Sigmoid colon (tissue), 7 donors: ENCODE results near the gene RSAD2. TPM values are rescaled to one million over a fixed set of nuclear protein-coding genes. Genes with fewer than 3 reads are reported as not detected.

Experiments used
- DNase-seq: peaks from one replicate; pipeline ENCODE4 v3.0.0-alpha.2; 2019
- H3K27ac ChIP-seq, 4 donors: fragments of 200-600 bp; sonication (generic); one replicate each; pipeline ENCODE4 v1.5.1; 2016 to 2019; ENCODE audit warnings: mild to moderate bottlenecking in 1 of 4
- H3K27me3 ChIP-seq, 3 donors: fragments of 200-600 bp; sonication (generic); one replicate each; pipeline ENCODE4 v1.5.1; 2019; ENCODE audit warnings: mild to moderate bottlenecking in 1 of 3
- H3K36me3 ChIP-seq, 4 donors: fragments of 200-600 bp; sonication (generic); one replicate each; pipeline ENCODE4 v1.5.1; 2016 to 2019
- H3K4me1 ChIP-seq, 4 donors: fragments of 200-600 bp; sonication (generic); one replicate each; pipeline ENCODE4 v1.5.1; 2017 to 2019
- H3K4me3 ChIP-seq, 4 donors: fragments of 200-600 bp; sonication (generic); one replicate each; pipeline ENCODE4 v1.5.1; 2017 to 2019; ENCODE audit warnings: mild to moderate bottlenecking in 2 of 4, moderate library complexity in 1 of 4
- H3K9me3 ChIP-seq, 4 donors: fragments of 200-600 bp in 3 of 4; sonication (generic) in 3 of 4; one replicate each; pipeline versions ENCODE4 v1.5.1 to v1.6.1; 2013 to 2019
- CTCF ChIP-seq, 4 experiments: fragments of 450-650 bp in 3 of 4; fragments of 200-600 bp in 1 of 4; IDR thresholded peaks; one replicate each; pipeline ENCODE4 v1.5.1; 2016 to 2019; ENCODE audit warnings: antibody characterized with exemption in 4 of 4, mild to moderate bottlenecking in 3 of 4, moderate library complexity in 2 of 4
- EP300 ChIP-seq, 4 donors: sonication (generic); formaldehyde crosslinking; IDR thresholded peaks; one replicate each; pipeline ENCODE4 v1.6.1; 2017; ENCODE audit warnings: antibody characterized with exemption in 4 of 4
- POLR2A ChIP-seq, 2 donors: fragments of 450-650 bp; IDR thresholded peaks; one replicate each; pipeline ENCODE4 v1.6.1; 2016; ENCODE audit warnings: antibody characterized with exemption in 2 of 2, mild to moderate bottlenecking in 2 of 2, moderate library complexity in 2 of 2
- POLR2AphosphoS5 ChIP-seq, 4 donors: sonication (generic); formaldehyde crosslinking; IDR thresholded peaks; one replicate each; pipeline ENCODE4 v1.6.1; 2017; ENCODE audit warnings: antibody characterized with exemption in 4 of 4
- WGBS, 2 donors: extraction: QIAGEN DNeasy Blood & Tissue Kit; methylation state at CpG; one replicate each; pipeline ENCODE4 v1.1.7; 2013; 5-methylcytosine and 5-hydroxymethylcytosine counted together
- intact Hi-C: fragments of 100-400 bp; cut with DNase I; formaldehyde crosslinking; loops from one replicate; pipeline ENCODE4 v1.15.1; 2023
- polyA plus RNA-seq, 3 donors: library from polyadenylated mRNA; stranded (reverse); fragments of 200-250 nt; gene quantifications; one replicate each; pipeline ENCODE4 v1.2.3, GENCODE V29; 2013
- total RNA-seq, 4 donors: library from RNA; depleted of rRNA; stranded (reverse); fragments of >200 nt; gene quantifications; one replicate each; pipeline ENCODE4 v1.1.0, GENCODE V29; 2016
- donor health status: healthy with polysubstance abuse.
- donor health status: Bipolar disorder and iron deficiency.
- donor health status: healthy.

The RSAD2 gene
- total and polyA plus RNA-seq, 7 donors: 1.2 to 22.3 (median 12.5) TPM

DNA sequence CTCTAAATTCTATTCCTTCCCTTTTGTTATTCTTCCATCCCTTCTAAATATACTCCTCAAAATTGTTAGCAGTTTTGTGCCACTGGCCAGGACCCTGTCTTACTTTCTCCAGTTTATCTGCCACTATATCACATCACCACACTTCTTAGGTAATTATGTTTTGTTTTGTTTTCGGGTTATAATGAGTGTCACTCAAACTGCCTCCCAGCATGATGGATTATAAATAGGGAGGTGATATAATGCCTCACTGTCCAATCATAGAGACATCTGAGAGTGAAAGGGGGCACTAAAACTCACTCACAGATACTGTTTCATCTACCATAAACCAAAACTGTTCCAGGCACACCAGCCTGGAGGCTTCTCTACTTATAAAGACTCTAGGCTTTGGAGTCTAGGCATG lies 3.5 kb downstream of the RSAD2 start:
- H3K9me3 ChIP-seq: no peaks in the 10 kb centered on the region
- TF ChIP-seq POLR2AphosphoS5 (IDR thresholded peaks at IDR 0.05) (no peak), POLR2A (IDR thresholded peaks at IDR 0.05) (no peak), CTCF (IDR thresholded peaks at IDR 0.05) (no peak), EP300 (IDR thresholded peaks at IDR 0.05) (no peak)
- intact Hi-C loops: no loop called here

GRCh38 chr2:6881516-6881915 lies 3.9 kb downstream of the RSAD2 start:
- H3K27ac ChIP-seq: no peak overlapping the region
- H3K36me3 ChIP-seq: no peaks in the 10 kb centered on the region
- H3K4me3 ChIP-seq: no peak overlapping the region
- intact Hi-C loops: no loop called here
- no peaks in the 10 kb centered on the region for H3K9me3 ChIP-seq
- no peak for DNase-seq
- peaks cover 0 to 12% (median 8%) of the 10 kb centered on the region in 4 donors for H3K4me1 ChIP-seq
- TF ChIP-seq POLR2A (IDR thresholded peaks at IDR 0.05): no peak
- no peak for TF ChIP-seq EP300 (IDR thresholded peaks at IDR 0.05)
- TF ChIP-seq CTCF (IDR thresholded peaks at IDR 0.05): no peak
- TF ChIP-seq POLR2AphosphoS5 (IDR thresholded peaks at IDR 0.05): no peak
- WGBS, 2 donors: 94 to 97% methylated on average over 5 of the region's 5 CpGs
- H3K27me3 ChIP-seq: no peaks in the 10 kb centered on the region

More for the DNA sequence above, 3.5 kb downstream of the RSAD2 start:
- Histone ChIP-seq H3K27ac (no peak overlapping the region), H3K4me1 (peaks cover 0 to 12% (median 8%) of the 10 kb centered on the region in 4 donors), H3K27me3 (no peaks in the 10 kb centered on the region), H3K36me3 (no peaks in the 10 kb centered on the region), H3K4me3 (no peak overlapping the region)
- WGBS, 2 donors: 86 to 87% methylated on average over 1 of the region's 1 CpG
- no peak for DNase-seq

DNA sequence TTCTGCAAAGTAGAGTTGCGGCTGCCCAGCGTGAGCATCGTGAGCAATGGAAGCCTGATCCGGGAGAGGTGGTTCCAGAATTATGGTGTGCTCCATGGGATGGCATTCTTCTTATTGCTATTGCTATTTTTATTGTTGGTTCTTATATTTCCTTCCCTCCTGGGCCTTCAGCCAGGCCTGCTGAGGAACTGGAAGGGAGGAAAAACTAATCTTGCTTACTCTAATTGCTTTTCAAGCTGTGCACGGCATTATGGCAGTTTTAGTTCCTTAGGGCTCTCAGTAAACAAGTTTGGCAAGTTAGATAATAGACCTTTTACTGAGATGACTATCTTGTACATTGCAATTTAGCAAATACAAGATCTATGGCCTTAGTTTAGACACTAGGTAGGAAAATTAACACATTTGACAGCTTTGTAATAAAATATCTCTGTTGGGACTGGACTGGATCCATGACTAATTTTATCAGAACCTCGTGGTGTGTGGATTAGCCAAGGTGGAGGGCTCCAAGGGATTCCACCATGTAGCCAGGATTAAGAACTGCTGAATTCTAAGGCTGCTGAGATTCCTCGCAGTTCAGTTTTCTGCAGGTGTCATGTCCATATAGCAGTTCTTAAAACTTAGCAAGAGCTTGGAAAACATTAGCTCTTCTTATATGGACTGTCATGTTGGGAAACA lies 6.0 kb downstream of the RSAD2 start:
- no peaks in the 10 kb centered on the region for H3K36me3 ChIP-seq
- no peak overlapping the region for H3K4me3 ChIP-seq
- TF ChIP-seq CTCF (IDR thresholded peaks at IDR 0.05): no peak
- TF ChIP-seq POLR2A (IDR thresholded peaks at IDR 0.05): no peak
- no peak for TF ChIP-seq EP300 (IDR thresholded peaks at IDR 0.05)
- no peak for TF ChIP-seq POLR2AphosphoS5 (IDR thresholded peaks at IDR 0.05)
- no peak overlapping the region for H3K27ac ChIP-seq
- H3K27me3 ChIP-seq: no peaks in the 10 kb centered on the region
- 55 to 72% methylated on average over 7 of the region's 7 CpGs for WGBS, 2 donors
- DNase-seq: no peak
- intact Hi-C loops: no loop called here
- no peaks in the 10 kb centered on the region for H3K9me3 ChIP-seq
- no peaks in the 10 kb centered on the region for H3K4me1 ChIP-seq

DNA sequence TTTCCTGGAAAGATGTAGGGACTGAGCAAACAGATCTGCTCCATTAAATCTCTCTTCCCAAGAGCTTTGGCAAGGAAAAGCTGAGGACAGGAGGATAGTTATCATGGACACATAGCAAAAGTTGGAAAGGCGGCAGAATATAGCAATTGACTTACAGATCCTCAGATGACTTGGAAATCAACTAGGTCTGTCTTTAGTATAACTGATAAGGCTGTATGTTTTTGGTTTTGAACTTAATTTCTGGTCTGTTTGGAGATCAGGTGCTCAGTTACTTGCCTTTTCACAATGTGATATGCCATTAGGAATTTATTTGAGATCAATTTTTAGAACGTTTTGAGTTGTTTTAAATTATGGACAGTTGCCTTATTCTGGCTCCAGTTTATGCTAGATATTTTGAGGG lies 8.0 kb downstream of the RSAD2 start:
- H3K27me3 ChIP-seq: no peaks in the 10 kb centered on the region
- intact Hi-C loops: no loop called here
- no peak for DNase-seq
- TF ChIP-seq CTCF (IDR thresholded peaks at IDR 0.05) (no peak), POLR2A (IDR thresholded peaks at IDR 0.05) (no peak), EP300 (IDR thresholded peaks at IDR 0.05) (no peak), POLR2AphosphoS5 (IDR thresholded peaks at IDR 0.05) (no peak)
- H3K4me3 ChIP-seq: no peak overlapping the region
- no peaks in the 10 kb centered on the region for H3K4me1 ChIP-seq
- 83 to 86% methylated on average over 2 of the region's 2 CpGs for WGBS, 2 donors
- no peak overlapping the region for H3K27ac ChIP-seq
- no peaks in the 10 kb centered on the region for H3K9me3 ChIP-seq
- H3K36me3 ChIP-seq: no peaks in the 10 kb centered on the region

DNA sequence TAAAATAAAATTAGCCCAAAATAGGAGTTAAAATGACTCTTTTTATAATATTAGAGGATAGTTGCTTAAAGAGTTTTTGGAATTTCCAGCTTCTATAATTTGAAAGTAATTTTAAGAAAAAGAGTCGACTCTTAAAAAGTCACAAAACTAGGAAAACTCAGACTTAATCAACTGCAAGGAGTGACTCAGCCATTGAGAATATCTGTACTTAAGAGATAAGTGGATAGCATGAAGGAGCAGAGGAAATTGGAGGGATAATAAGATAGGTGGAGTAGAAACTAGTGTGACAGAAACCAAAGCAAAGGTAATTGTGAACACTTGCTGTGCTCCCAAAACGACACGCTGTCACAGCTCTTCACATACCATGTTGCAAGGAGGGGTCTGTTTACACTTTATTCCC lies 8.4 kb downstream of the RSAD2 start:
- H3K9me3 ChIP-seq: no peaks in the 10 kb centered on the region
- no peak for DNase-seq
- H3K4me3 ChIP-seq: no peak overlapping the region
- H3K4me1 ChIP-seq: no peaks in the 10 kb centered on the region
- 90 to 92% methylated on average over 3 of the region's 3 CpGs for WGBS, 2 donors
- H3K27me3 ChIP-seq: no peaks in the 10 kb centered on the region
- no peak overlapping the region for H3K27ac ChIP-seq
- TF ChIP-seq CTCF (IDR thresholded peaks at IDR 0.05) (no peak), EP300 (IDR thresholded peaks at IDR 0.05) (no peak), POLR2AphosphoS5 (IDR thresholded peaks at IDR 0.05) (no peak), POLR2A (IDR thresholded peaks at IDR 0.05) (no peak)
- intact Hi-C loops: no loop called here
- no peaks in the 10 kb centered on the region for H3K36me3 ChIP-seq
